ENCODE measurements around the gene NPW. TPM values are rescaled to one million over a fixed set of nuclear protein-coding genes. Genes with fewer than 3 reads are reported as not detected.

The NPW gene
- polyA plus RNA-seq, 1 donor, result 4.4 TPM

DNA sequence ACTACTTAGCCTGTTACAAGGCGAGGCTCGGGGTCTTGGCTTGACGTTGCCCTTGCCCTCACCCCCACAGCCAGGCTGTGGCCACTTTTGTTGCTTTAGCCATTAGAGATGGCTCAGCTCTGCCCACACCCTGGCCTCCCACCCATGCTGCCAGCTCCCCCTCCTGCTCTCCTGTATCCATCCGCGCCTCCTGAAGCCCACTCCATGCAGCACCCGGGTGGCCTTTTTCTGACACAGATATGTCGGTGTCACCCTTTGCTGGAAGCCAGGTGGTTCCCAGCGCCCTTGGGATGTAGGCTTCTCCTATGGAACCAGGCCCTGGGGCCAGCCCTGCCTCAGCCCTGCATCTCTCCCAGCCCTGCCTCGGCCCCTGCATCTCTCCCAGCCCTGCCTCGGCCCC, 37.9 kb downstream of the NPW start:
- no peak overlapping the region for H3K4me3 ChIP-seq (ENCODE audit: low read length)
- no CpG with 5 or more reads among the region's 10 CpGs for WGBS (ENCODE audit: insufficient coverage, low lambda C conversion rate)
- H3K27me3 ChIP-seq (ENCODE audit: control insufficient read depth, insufficient read depth, low read length), result no peaks in the 10 kb centered on the region
- H3K4me1 ChIP-seq (ENCODE audit: control insufficient read depth, insufficient read depth, low read length), result no peaks in the 10 kb centered on the region
- no peak overlapping the region for H3K27ac ChIP-seq (ENCODE audit: low read length)
- no peaks in the 10 kb centered on the region for H3K9me3 ChIP-seq (ENCODE audit: control insufficient read depth, low read depth, low read length)
- H3K36me3 ChIP-seq (ENCODE audit: control insufficient read depth, insufficient read depth, low read length), result peaks cover 80% of the 10 kb centered on the region
- no peak for DNase-seq

DNA sequence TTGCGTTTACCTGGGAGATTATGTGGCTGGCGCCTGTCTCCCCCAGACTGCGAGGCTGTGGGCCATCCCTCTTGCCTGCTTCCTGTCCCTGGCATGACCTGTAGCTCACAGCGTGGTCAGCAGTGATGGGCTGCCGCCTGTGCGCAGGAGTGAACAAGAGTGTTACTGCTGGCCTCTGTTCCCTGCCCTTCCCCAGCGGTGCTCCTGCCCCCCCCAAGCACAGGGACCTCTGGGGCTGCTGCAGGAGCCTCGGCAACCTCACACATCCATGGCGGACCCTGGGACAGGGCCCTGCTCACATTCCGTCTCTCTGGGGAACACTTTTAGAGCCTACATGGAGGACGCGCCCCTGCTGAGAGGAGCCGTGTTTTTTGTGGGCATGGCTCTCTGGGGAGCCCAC, 38.8 kb downstream of the NPW start:
- Histone ChIP-seq H3K27me3 (ENCODE audit: control insufficient read depth, insufficient read depth, low read length) (no peaks in the 10 kb centered on the region), H3K9me3 (ENCODE audit: control insufficient read depth, low read depth, low read length) (no peaks in the 10 kb centered on the region), H3K4me3 (ENCODE audit: low read length) (no peak overlapping the region), H3K27ac (ENCODE audit: low read length) (no peak overlapping the region), H3K36me3 (ENCODE audit: control insufficient read depth, insufficient read depth, low read length) (peaks cover 78% of the 10 kb centered on the region), H3K4me1 (ENCODE audit: control insufficient read depth, insufficient read depth, low read length) (no peaks in the 10 kb centered on the region)
- WGBS (ENCODE audit: insufficient coverage, low lambda C conversion rate), result no CpG with 5 or more reads among the region's 13 CpGs
- no peak for DNase-seq

DNA sequence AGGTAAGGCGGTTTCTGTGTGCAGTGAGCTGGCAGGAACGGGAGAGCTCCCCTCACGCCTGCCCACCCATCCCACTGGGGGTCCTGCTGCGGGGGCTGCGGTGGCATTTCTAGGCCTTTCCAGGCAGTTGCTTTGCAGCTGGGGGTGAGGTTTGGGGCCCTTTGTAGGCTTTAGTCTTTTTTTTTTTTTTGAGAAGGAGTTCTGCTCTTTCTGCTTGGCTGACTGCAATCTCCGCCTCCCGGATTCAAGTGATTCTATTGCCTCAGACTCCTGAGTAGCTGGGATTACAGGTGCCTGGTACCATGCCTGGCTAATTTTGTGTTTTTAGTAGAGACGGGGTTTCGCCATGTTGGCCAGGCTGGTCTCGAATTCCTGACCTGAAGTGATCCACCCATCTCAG, 39.3 kb downstream of the NPW start:
- Histone ChIP-seq H3K27ac (ENCODE audit: low read length) (no peak overlapping the region), H3K27me3 (ENCODE audit: control insufficient read depth, insufficient read depth, low read length) (no peaks in the 10 kb centered on the region), H3K4me1 (ENCODE audit: control insufficient read depth, insufficient read depth, low read length) (no peaks in the 10 kb centered on the region), H3K36me3 (ENCODE audit: control insufficient read depth, insufficient read depth, low read length) (peaks cover 78% of the 10 kb centered on the region), H3K4me3 (ENCODE audit: low read length) (no peak overlapping the region), H3K9me3 (ENCODE audit: control insufficient read depth, low read depth, low read length) (no peaks in the 10 kb centered on the region)
- no CpG with 5 or more reads among the region's 10 CpGs for WGBS (ENCODE audit: insufficient coverage, low lambda C conversion rate)
- DNase-seq, result no peak

DNA sequence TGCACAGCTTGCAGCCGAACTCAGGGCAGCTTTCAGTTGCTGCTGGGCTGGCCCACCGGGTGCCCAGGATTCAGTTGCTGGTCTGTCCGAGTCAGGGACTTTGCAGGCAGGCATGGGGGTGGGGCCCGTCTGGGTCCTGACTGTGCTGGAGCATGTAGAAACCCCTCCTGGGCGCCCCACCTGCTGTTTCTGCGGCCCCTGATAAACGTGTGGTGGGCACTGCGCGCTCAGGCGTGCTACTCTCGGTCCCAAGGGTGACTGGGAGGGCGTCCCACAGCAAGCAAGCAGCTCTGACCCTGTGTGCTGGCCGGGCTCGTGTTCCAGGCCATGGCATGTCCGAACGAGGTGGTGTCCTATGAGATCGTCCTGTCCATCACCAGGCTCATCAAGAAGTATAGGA, 40.8 kb downstream of the NPW start:
- H3K36me3 ChIP-seq (ENCODE audit: control insufficient read depth, insufficient read depth, low read length), result peaks cover 72% of the 10 kb centered on the region
- whole genome bisulfite sequencing (ENCODE audit: insufficient coverage, low lambda C conversion rate), result no CpG with 5 or more reads among the region's 17 CpGs

DNA sequence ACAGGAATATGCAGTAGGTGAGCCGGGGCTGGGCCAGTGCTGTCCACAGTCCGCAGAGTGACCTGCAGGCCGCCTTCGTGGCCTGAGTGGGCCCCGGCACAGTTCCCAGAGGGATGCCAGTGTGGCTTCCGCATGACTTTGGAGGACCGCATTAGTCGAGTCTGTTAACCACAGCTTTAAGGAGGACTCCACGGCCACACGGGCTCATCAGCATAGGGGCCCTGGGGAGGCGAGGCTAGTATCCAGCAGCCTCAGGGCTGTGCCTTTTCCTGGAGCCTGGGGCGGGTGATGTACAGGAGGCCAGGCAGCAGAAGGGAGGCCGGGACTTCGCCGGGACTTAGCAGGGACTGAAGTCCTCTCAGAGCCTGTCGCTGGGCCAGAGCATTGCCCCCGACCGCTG, 41.4 kb downstream of the NPW start:
- Histone ChIP-seq H3K27me3 (ENCODE audit: control insufficient read depth, insufficient read depth, low read length) (no peaks in the 10 kb centered on the region), H3K27ac (ENCODE audit: low read length) (no peak overlapping the region), H3K4me1 (ENCODE audit: control insufficient read depth, insufficient read depth, low read length) (no peaks in the 10 kb centered on the region), H3K4me3 (ENCODE audit: low read length) (no peak overlapping the region), H3K36me3 (ENCODE audit: control insufficient read depth, insufficient read depth, low read length) (peaks cover 78% of the 10 kb centered on the region), H3K9me3 (ENCODE audit: control insufficient read depth, low read depth, low read length) (no peaks in the 10 kb centered on the region)
- no CpG with 5 or more reads among the region's 18 CpGs for WGBS (ENCODE audit: insufficient coverage, low lambda C conversion rate)
- no peak for DNase-seq

More for the DNA sequence above, 40.8 kb downstream of the NPW start:
- Histone ChIP-seq H3K4me3 (ENCODE audit: low read length) (no peak overlapping the region), H3K27ac (ENCODE audit: low read length) (no peak overlapping the region), H3K4me1 (ENCODE audit: control insufficient read depth, insufficient read depth, low read length) (no peaks in the 10 kb centered on the region), H3K27me3 (ENCODE audit: control insufficient read depth, insufficient read depth, low read length) (no peaks in the 10 kb centered on the region), H3K9me3 (ENCODE audit: control insufficient read depth, low read depth, low read length) (no peaks in the 10 kb centered on the region)
- DNase-seq, result no peak

DNA sequence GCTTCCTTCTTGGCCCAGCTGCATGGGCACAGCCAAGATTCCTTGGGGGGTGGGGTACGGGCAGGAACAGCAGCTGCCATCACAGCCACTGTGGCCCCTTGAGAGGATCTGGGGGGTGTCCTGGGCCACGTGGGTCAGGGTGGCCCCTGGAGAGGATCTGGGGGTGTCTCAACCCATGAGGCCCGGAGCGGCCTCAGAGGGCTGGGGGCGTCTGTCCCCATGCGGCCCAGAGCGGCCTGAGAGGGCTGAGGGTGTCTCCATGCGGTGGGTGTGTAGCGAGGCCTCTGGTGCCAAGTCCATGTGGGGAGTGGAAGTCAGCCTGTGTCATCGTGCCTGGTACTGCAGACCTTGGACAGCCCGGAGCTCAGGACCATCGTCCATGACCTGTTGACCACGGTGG, 41.9 kb downstream of the NPW start:
- Histone ChIP-seq H3K4me1 (ENCODE audit: control insufficient read depth, insufficient read depth, low read length) (no peaks in the 10 kb centered on the region), H3K27me3 (ENCODE audit: control insufficient read depth, insufficient read depth, low read length) (no peaks in the 10 kb centered on the region), H3K27ac (ENCODE audit: low read length) (no peak overlapping the region), H3K9me3 (ENCODE audit: control insufficient read depth, low read depth, low read length) (no peaks in the 10 kb centered on the region), H3K4me3 (ENCODE audit: low read length) (no peak overlapping the region), H3K36me3 (ENCODE audit: control insufficient read depth, insufficient read depth, low read length) (peaks cover 78% of the 10 kb centered on the region)
- no CpG with 5 or more reads among the region's 13 CpGs for WGBS (ENCODE audit: insufficient coverage, low lambda C conversion rate)
- DNase-seq, result no peak

DNA sequence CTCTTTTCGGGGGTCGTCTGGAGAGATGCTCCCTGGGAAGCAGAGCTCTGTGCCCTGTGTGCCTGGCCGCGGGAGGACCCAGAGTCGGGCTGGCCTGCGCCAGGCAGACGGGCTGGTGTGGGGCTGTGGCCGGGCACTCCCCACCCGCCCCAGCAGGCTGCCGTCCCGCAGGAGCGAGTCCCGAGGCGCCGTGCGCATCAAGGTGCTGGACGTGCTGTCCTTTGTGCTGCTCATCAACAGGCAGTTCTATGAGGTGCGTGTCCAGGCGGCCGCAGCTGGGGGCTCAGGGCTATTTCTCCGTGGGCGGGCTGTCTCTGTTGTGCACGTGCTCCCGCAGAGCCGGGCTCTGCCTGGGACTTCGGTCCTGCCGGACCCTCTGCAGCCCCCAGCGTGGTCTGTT, 43.2 kb downstream of the NPW start:
- H3K4me3 ChIP-seq (ENCODE audit: low read length), result no peak overlapping the region

DNA sequence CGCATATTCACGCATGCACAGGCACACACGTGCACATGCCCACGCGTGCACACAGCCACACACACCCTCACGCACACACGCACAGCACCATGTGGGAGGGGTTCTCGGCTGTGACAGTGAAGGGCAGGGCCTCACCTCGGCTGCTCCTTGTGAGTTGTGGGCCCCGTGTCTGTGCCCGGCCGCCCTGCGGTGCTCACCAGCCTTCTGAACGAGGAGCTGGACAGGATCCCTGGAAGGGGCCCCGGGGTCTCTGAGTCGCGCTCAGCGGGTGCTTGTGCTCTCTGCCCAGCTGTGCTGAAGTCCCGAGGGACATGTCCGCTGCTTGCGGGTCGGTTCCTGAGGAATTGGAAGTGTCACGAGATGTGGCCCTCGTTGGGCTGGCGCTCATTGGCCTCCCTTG, 44.3 kb downstream of the NPW start:
- Histone ChIP-seq H3K27me3 (ENCODE audit: control insufficient read depth, insufficient read depth, low read length) (no peaks in the 10 kb centered on the region), H3K9me3 (ENCODE audit: control insufficient read depth, low read depth, low read length) (no peaks in the 10 kb centered on the region), H3K4me3 (ENCODE audit: low read length) (no peak overlapping the region), H3K36me3 (ENCODE audit: control insufficient read depth, insufficient read depth, low read length) (peaks cover 75% of the 10 kb centered on the region), H3K4me1 (ENCODE audit: control insufficient read depth, insufficient read depth, low read length) (no peaks in the 10 kb centered on the region), H3K27ac (ENCODE audit: low read length) (no peak overlapping the region)
- no CpG with 5 or more reads among the region's 25 CpGs for WGBS (ENCODE audit: insufficient coverage, low lambda C conversion rate)
- no peak for DNase-seq

More for the DNA sequence above, 43.2 kb downstream of the NPW start:
- Histone ChIP-seq H3K9me3 (ENCODE audit: control insufficient read depth, low read depth, low read length) (no peaks in the 10 kb centered on the region), H3K4me1 (ENCODE audit: control insufficient read depth, insufficient read depth, low read length) (no peaks in the 10 kb centered on the region), H3K27me3 (ENCODE audit: control insufficient read depth, insufficient read depth, low read length) (no peaks in the 10 kb centered on the region), H3K27ac (ENCODE audit: low read length) (no peak overlapping the region), H3K36me3 (ENCODE audit: control insufficient read depth, insufficient read depth, low read length) (peaks cover 77% of the 10 kb centered on the region)
- no peak for DNase-seq
- no CpG with 5 or more reads among the region's 28 CpGs for WGBS (ENCODE audit: insufficient coverage, low lambda C conversion rate)

DNA sequence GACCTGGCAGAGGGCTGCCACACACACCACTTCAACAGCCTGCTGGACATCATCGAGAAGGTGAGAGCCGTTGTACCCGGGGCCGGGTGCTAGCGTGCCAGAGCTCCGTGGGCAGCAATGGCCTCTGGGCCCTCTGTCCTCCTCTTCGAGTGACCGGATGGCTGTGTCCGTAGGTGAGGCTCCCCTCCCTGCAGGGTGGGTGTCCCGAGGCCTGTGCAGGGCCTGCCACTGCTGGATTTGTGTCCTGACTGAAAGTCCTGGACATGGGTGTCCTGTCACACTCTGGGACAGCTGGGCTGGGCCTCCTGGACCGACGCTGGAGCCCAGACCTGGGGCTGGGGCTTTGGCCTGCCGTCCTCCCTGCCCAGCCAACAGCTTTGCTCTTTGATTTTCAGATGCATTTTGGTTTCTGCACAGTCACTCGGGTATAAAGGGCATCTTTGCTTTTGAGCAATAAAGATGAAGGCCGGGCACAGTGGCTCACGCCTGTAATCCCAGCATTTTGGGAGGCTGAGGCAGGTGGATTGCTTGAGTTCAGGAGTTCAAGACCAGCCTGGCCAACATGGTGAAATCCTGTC, 44.9 kb downstream of the NPW start:
- H3K9me3 ChIP-seq (ENCODE audit: control insufficient read depth, low read depth, low read length), result no peaks in the 10 kb centered on the region
- peaks cover 78% of the 10 kb centered on the region for H3K36me3 ChIP-seq (ENCODE audit: control insufficient read depth, insufficient read depth, low read length)
- no peaks in the 10 kb centered on the region for H3K4me1 ChIP-seq (ENCODE audit: control insufficient read depth, insufficient read depth, low read length)
- DNase-seq, result no peak
- no peak overlapping the region for H3K27ac ChIP-seq (ENCODE audit: low read length)
- WGBS (ENCODE audit: insufficient coverage, low lambda C conversion rate), result no CpG with 5 or more reads among the region's 16 CpGs
- H3K27me3 ChIP-seq (ENCODE audit: control insufficient read depth, insufficient read depth, low read length), result no peaks in the 10 kb centered on the region
- H3K4me3 ChIP-seq (ENCODE audit: low read length), result no peak overlapping the region

DNA sequence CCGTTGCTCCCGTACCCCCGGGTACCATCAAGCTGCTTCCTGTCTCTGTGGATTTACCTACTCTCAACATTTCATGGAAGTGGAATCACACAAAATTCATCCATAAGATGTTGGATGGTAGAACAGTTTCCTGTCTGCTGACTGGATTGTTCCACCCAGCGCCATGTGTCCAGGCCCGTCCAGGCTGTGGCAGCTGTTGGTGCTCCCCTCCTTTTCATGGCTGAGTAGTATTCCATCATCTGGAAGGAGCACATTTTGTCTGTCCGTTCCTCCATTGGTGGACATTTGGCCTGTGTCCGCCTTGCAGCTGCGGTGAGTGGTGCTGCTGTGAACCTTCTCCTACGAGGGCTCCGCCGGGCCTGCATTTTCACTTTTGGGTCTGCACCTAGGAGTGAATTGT, 46.6 kb downstream of the NPW start:
- Histone ChIP-seq H3K4me3 (ENCODE audit: low read length) (no peak overlapping the region), H3K9me3 (ENCODE audit: control insufficient read depth, low read depth, low read length) (no peaks in the 10 kb centered on the region), H3K4me1 (ENCODE audit: control insufficient read depth, insufficient read depth, low read length) (no peaks in the 10 kb centered on the region), H3K27me3 (ENCODE audit: control insufficient read depth, insufficient read depth, low read length) (no peaks in the 10 kb centered on the region), H3K27ac (ENCODE audit: low read length) (no peak overlapping the region), H3K36me3 (ENCODE audit: control insufficient read depth, insufficient read depth, low read length) (peaks cover 77% of the 10 kb centered on the region)
- DNase-seq, result no peak
- no CpG with 5 or more reads among the region's 11 CpGs for WGBS (ENCODE audit: insufficient coverage, low lambda C conversion rate)

Measured in large intestine (tissue), 3 donors.